HG02943 (cell line): ENCODE measurements around the gene POLR3B.
"Not testable (repeated sequence)": the region's sequence is repeated elsewhere in the genome, so short reads cannot be mapped to it uniquely, and the experiment has no call there.

Source experiments
- ATAC-seq: cut with Tn5 transposase; IDR thresholded peaks from one replicate; pipeline ENCODE4 v1.9.1; 2021; ENCODE audit warnings: mild to moderate bottlenecking, low read depth, moderate library complexity; ENCODE audit not compliant: unreplicated experiment

Gene POLR3B

GRCh38 chr12:106357549-106358395 lies at the start of gene POLR3B:
Gene POLR3B (plus strand): TSS chr12:106357748. CDS start chr12:106357880, 132 bp downstream.
- peak; percentile 86 for ATAC-seq

GRCh38 chr12:106308121-106308520 lies 49.4 kb upstream of the POLR3B start:
- ATAC-seq: no peak

GRCh38 chr12:106308611-106309010 lies 48.9 kb upstream of the POLR3B start:
- ATAC-seq: no peak

GRCh38 chr12:106309671-106310505 lies 47.7 kb upstream of the POLR3B start:
- ATAC-seq: no peak

- ATAC-seq: no peak
Measured at GRCh38 chr12:106310687-106311086, 46.9 kb upstream of the POLR3B start.

GRCh38 chr12:106311139-106311538 lies 46.4 kb upstream of the POLR3B start:
- ATAC-seq: no peak

- ATAC-seq: not testable (repeated sequence)
Measured at GRCh38 chr12:106313413-106313812, 44.1 kb upstream of the POLR3B start.

- no peak for ATAC-seq
Measured at GRCh38 chr12:106315523-106315922, 42.0 kb upstream of the POLR3B start.

GRCh38 chr12:106317406-106318082 lies 40.0 kb upstream of the POLR3B start:
- ATAC-seq: no peak

GRCh38 chr12:106321139-106321850 lies 36.3 kb upstream of the POLR3B start:
- no peak for ATAC-seq

- no peak for ATAC-seq
Measured at GRCh38 chr12:106323537-106323936, 34.0 kb upstream of the POLR3B start.

GRCh38 chr12:106327309-106327869 lies 30.2 kb upstream of the POLR3B start:
- ATAC-seq: no peak

- no peak for ATAC-seq
Measured at GRCh38 chr12:106328735-106329134, 28.8 kb upstream of the POLR3B start.

- no peak for ATAC-seq
Measured at GRCh38 chr12:106329231-106329982, 28.1 kb upstream of the POLR3B start.

- no peak for ATAC-seq
Measured at GRCh38 chr12:106331599-106331998, 25.9 kb upstream of the POLR3B start.

GRCh38 chr12:106332536-106332935 lies 25.0 kb upstream of the POLR3B start:
- ATAC-seq: no peak

GRCh38 chr12:106333010-106333409 lies 24.5 kb upstream of the POLR3B start:
- ATAC-seq: no peak

GRCh38 chr12:106333756-106334155 lies 23.8 kb upstream of the POLR3B start:
- ATAC-seq: no peak
